ENCODE data around the gene ARHGEF7.

DNA sequence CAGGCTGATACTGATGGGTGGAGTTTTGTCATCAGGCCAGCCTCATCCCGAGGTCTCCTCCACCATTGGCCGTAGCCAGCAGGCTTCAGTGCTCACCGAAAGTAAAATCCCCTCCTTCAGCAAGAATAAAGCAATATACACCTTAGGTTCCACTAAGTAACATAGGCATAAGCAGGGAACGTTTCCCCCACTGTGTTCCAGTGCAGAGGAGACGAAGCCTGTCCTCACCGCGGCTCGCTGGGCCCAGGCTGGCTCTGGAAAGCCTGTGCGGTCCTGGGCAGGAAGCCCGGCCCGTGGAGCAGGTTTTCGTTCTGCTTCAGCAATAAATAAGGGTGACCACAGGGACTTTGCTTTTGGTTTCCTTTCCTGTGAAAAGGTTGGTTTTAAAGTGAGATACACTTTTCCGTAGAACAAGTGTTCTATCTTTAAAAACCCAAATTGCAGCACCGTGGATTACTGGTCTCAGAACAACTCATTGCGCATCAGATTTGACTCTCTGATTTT is 189.0 kb downstream of the ARHGEF7 start:
- TF ChIP-seq, protein P1, sequence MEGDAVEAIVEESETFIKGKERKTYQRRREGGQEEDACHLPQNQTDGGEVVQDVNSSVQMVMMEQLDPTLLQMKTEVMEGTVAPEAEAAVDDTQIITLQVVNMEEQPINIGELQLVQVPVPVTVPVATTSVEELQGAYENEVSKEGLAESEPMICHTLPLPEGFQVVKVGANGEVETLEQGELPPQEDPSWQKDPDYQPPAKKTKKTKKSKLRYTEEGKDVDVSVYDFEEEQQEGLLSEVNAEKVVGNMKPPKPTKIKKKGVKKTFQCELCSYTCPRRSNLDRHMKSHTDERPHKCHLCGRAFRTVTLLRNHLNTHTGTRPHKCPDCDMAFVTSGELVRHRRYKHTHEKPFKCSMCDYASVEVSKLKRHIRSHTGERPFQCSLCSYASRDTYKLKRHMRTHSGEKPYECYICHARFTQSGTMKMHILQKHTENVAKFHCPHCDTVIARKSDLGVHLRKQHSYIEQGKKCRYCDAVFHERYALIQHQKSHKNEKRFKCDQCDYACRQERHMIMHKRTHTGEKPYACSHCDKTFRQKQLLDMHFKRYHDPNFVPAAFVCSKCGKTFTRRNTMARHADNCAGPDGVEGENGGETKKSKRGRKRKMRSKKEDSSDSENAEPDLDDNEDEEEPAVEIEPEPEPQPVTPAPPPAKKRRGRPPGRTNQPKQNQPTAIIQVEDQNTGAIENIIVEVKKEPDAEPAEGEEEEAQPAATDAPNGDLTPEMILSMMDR (IDR thresholded peaks at IDR 0.05; ENCODE audit: poor library complexity) = no peak
- TF ChIP-seq EZH2 (IDR thresholded peaks at IDR 0.05; ENCODE audit: borderline replicate concordance) = no peak
- no peak for TF ChIP-seq EZH2phosphoT487 (IDR thresholded peaks at IDR 0.05; ENCODE audit: low read depth, severe bottlenecking, unreplicated experiment)
